DMS114 treated with DMSO at 0.1 percent for 48 hours (cell line): ENCODE data around the gene AMHR2.
"Not testable (repeated sequence)": the region's sequence is repeated elsewhere in the genome, so short reads cannot be mapped to it uniquely, and the experiment has no call there.

Source experiments
- DNase-seq: peaks from one replicate; lab custom pipeline; 2025; ENCODE audit not compliant: unreplicated experiment; lab: John Stamatoyannopoulos, UW

Gene AMHR2

DNA sequence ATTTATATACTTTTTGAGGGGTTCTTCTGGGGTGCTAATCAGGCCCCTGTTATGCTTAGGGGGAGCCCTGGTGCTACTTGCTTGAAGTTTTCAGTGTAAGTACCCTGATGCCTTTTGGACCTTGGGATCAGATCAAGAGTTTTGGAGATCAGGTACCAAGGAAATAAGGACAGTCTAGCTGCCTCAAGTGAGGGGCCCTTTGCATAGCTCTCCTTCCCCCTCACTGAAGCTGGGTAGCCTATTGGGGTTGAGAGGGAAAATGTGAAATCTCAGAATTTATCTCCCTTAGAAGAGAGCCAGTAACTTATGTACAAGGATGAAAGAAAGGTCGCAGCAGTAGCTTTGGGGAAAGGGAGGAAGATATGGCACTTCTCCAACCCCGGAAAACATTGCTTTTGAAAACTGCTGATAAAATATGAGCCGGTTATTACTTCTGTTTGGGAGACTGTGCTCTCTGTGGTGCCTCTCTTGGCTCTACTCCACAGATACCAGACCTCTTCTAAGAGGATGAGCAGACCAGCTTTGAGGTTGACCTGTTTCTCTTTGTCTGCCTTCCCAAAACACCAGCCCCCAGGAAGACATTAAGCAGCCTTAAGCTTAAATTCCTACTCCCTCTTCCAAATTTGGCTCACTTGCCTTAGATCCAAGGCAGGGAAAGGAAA, 8.8 kb upstream of the AMHR2 start:
- DNase-seq: no peak

DNA sequence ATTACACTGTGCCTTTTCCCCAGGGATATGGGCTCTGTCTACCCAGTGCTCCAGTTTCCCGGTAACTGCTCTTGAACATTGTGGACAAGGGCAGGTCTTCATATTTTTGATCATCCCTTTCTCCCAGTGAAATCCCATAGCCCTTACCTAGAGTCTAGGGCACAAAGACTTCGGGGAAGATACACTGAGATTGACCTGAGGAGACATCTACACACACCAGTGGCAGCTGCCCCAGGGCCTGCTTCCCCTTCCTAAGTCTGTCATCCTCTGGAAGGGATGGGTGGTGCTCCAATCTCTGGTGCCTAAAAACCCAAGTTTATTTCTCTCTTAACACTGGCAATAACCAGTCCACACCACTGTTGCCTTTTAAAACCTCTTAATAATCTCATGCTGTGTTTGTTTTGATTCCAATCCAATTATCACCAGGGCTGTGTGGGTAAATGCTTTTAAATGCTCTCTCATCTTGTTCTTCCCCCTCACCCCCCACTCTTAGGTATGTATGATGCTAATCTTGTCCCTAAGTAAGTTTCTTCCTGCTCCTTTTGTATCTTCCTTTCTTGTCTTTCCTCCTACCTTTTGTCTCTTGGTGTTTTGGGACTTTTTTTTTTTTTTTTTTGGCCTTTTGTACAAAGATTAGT, 7.8 kb upstream of the AMHR2 start:
- not testable (repeated sequence) for DNase-seq

DNA sequence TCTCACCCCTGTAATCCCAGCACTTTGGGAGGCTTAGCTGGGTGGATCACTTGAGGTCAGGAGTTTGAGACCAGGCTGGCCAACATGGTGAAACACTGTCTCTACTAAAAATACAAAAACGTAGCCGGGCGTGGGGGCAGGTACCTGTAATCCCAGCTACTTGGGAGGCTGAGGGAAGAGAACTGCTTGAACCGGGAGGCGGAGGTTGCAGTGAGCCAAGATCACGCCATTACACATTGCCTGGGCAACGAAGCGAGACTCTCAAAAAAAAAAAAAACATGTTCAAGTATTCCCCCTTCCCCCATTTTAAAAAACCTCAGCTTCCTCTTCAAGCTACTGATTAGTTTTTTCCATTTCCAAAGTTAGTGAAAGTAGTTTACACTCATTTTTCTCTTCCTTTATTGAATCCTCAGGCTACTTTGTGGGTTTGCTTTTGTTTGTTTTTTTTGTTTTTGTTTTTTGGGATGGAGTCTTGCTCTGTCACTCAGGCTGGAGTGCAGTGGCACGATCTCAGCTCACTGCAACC, 6.3 kb upstream of the AMHR2 start:
- DNase-seq: not testable (repeated sequence)

DNA sequence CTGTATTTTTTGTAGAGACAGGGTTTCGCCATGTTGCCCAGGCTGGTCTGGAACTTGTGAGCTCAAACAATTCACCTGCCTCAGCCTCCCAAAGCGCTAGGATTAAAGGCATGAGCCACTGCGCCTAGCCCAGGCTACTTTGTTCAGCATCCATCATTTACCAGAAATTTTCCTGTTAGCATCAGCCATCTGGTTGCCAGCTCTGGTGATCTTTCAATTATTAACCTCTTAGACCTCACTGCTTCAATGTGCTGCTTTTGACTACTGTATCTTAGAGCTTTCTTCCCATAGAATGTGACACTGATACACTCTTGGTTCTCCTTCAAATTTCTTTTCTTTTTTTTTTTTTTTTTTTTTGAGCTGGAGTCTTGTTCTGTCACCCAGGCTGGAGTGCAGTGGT, 5.4 kb upstream of the AMHR2 start:
- DNase-seq: no peak

DNA sequence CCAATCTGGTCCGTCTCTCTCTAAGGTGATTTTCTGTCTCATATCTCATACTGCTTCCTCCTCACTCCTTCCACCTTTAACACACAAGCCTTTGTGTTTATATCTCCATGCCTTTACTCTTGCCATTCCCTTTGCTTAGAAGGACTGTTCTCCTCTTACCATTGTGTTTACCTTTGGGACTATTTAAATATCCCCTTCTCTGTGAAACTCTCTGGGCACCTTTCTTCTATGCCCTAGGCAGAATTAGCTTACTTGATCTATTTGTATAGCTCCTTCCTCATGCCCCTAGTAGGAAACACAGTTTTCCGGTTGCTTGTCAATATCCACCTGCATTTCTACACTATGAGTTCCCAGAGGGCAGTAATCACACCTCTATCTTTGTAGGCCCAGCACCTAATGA, 3.9 kb upstream of the AMHR2 start:
- no peak for DNase-seq

DNA sequence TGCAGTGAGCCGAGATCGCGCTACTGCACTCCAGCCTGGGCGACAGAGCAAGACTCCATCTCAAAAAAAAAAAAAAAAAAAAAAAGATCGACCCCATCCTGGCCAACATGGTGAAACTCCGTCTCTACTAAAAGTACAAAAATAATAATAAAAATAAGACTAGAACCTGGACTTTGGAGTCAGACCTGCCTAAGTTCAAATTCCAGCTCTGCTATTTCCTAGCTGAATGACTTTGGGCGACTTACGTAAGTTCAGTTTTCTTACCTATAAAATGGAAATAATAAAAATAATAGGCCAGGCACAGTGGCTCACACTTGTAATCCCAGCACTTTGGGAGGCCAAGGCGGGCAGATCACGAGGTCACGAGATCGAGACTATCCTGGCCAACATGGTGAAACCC, 1.4 kb upstream of the AMHR2 start:
- DNase-seq: not testable (repeated sequence)

DNA sequence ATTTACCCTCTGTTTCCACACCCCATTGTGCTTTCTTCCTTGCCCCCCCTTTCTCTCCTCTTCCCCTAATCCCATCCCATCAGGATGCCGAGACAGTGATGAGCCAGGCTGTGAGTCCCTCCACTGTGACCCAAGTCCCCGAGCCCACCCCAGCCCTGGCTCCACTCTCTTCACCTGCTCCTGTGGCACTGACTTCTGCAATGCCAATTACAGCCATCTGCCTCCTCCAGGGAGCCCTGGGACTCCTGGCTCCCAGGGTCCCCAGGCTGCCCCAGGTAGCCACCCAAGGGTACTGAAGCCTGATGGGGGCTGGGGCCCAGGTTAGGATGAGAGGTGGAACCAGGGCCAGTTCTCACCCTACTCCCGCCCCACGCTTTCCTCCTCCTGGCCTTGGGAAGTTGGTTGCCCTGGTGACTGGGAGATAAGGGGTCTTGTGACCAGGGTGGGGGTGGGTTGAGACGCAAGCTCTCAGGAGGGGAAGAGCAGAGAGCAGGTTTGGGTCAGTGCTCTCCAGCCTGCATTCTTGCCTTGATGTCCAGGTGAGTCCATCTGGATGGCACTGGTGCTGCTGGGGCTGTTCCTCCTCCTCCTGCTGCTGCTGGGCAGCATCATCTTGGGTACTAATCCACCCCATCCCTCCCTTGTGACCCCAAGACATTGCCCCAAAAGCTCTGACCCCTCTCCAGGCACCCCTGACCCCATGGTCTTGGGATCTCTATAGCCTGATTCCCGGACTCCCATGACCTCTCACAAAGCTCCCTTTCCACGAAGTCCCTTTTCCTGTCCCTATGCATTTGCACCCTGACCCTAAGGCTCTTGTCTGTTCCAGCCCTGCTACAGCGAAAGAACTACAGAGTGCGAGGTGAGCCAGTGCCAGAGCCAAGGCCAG, 1.2 kb downstream of the AMHR2 start:
- no peak for DNase-seq

DNA sequence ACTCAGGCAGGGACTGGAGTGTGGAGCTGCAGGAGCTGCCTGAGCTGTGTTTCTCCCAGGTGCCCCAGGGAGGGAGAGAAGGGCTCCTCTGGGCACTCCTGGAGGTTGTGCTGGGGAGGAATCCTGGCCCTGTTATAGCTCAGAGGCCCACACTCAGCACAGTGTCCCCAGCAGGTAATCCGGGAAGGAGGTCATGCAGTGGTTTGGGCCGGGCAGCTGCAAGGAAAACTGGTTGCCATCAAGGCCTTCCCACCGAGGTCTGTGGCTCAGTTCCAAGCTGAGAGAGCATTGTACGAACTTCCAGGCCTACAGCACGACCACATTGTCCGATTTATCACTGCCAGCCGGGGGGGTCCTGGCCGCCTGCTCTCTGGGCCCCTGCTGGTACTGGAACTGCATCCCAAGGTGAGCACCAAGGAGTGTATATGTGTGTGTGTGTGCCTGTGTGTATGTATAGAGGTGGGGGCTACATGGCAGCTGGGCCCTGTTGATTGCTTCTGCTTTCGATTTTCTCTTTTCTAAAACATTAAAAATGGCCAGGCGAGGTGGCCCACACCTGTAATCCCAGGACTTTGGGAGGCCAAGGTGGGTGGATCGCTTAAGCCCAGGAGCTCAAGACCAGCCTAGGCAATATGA, 2.0 kb downstream of the AMHR2 start:
- no peak for DNase-seq

DNA sequence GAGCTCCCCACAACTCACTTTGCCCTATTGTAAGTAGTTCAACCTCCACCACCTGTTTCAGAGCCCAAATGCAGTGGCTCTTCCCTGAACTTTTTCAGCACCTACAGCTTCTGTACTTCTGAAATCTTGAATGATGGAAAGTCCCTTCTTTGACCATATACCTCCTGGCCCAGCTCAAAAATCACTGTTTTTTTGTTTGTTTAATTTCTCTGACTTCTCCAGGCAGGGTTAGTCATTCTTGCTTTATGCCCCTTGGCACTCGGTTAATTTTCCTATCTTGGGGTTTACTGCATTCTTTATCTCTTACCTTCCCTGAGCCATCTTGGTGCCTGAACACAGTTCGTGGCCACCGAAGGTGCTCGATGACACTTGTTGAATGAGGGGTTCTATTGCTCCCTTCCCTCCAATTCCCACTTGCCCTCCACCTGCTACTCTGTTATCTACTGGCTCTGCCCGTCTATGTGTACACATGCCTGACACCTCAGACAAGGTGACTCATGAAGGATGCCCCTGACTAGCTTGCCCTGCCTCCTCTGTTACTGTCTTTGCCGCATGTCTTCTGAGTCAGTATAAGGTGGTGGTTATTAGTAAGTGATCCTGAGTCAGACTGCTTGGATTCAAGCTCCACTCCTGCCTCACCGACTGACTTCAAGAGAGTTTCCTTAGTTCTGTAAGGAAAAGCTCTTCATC, 4.4 kb downstream of the AMHR2 start:
- no peak for DNase-seq

DNA sequence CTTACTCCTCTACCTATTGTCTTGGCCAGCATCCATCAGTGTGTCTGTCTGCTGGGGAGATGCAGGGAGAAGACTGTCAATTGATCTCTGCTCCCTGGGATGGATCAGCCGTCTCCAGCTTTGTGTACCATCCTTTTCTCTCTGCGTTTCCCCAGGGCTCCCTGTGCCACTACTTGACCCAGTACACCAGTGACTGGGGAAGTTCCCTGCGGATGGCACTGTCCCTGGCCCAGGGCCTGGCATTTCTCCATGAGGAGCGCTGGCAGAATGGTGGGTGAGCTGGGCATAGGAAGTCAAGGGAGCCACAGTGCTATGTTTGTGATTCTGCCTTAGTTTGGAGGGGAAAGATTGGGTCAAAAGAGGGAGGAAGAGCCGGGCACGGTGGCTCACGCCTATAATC, 5.1 kb downstream of the AMHR2 start:
- DNase-seq: no peak

DNA sequence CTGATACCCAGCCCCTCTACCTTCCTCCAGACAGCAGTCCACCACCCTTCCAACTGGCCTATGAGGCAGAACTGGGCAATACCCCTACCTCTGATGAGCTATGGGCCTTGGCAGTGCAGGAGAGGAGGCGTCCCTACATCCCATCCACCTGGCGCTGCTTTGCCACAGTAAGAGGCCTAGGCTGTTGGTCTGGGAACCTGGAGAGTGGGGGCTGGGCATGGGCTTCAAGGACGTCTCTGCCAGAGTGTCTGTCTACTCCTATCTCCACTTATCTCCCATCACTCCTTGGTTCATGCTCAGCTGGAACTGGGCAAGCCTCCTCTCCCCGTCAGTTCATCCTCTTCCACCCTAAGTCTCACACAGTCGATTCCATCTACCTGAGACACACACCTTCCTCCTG, 6.5 kb downstream of the AMHR2 start:
- no peak for DNase-seq

DNA sequence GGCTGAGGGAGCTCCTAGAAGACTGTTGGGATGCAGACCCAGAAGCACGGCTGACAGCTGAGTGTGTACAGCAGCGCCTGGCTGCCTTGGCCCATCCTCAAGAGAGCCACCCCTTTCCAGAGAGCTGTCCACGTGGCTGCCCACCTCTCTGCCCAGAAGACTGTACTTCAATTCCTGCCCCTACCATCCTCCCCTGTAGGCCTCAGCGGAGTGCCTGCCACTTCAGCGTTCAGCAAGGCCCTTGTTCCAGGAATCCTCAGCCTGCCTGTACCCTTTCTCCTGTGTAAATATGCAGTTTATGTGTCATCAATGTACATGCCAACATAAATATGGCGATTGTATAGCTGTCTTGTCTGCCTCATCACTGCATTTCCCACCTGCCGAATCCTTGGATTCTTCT, 7.5 kb downstream of the AMHR2 start:
- no peak for DNase-seq

DNA sequence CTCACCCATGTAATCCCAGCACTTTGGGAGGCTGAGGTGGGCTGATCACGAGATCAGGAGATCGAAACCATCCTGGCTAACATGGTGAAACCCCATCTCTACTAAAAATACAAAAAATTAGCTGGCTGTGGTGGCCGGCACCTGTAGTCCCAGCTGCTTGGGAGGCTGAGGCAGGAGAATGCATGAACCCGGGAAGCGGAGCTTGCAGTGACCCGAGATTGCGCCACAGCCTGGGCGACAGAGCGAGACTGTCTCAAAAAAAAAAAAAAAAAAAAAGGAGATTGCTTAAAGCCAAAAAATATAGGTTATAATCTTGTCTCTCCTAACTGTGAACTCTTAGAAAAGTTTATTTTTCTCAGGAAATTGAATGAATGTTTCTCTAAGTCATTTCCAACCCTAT, 11.7 kb downstream of the AMHR2 start:
- DNase-seq: not testable (repeated sequence)

DNA sequence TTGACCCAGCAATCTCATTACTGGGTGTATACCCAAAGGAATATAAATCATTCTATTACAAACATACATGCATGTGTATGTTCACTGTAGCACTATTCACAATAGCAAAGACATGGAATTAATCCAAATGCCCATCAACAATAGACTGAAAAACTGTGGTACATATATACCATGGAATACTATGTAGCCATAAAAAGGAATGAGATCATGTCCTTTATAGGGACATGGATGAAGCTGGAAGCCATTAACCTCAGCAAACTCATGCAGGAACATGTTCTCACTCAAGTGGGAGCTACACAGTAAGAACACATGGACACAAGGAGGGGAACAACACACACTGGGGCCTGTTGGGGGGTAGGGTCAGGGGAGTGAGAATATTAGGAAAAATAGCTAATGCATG, 15.9 kb downstream of the AMHR2 start:
- DNase-seq: not testable (repeated sequence)

DNA sequence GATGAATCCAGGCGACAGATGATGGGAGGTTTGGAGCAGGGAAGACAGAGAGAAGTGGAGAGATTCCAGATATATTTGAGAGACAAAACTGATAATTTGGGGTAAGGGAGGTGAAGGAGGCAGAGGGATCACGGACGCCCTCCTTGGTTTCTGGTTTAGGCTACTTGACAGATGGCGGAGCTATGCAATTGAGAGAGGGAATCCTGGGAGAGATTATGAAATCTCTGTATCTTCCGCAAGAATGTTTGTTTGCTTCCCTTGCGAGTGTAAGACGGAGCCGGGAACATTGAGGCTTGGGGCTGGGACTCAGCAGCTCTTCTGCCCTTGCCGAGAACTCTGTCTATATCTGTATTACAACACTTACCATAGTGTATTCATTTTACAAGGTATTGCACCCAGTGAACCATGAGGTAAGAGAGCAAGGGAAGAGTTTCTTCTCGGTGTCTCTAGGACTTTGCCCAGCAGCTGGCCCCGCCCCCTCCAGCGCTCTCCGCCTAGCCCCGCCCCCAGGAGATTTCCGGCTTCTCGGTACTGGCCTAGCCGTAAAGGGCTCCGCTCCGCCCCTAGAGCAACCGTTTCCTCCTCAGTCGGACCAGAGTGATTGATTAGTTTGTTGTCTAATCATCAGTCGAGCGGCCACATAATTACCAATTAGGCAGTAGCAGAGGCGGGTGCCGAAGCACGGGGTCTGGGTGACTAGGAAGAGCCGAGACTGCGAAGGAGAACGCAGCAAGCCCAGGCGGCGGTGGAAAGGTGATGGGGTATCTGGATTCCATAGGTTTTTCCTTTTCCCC, 17.6 kb downstream of the AMHR2 start, which contains the start of gene PRR13:
PRR13 (plus strand) TSS at position 695 of the 794 bp plus-strand sequence. CDS start 981 bp downstream, outside the sequence.
- peak; percentile 99 for DNase-seq

DNA sequence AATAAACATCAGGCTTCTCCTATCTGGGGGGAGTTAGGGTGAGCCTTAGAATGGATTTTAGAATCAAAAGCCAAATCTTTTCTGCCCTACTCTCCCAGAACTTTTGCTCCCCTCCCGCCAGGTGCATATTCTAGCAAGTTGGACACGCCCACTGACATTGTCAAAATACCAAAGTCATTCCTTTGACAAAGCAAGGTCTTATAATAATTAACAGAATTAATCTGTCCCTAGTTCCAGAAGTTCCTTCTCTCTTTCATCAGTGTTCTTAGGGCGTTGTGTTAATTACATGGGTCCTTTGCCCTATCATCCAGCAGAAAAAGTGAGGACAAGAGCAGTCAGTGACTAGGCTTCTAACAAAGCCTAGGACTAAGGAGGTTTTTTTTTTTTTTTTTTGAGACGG, 20.3 kb downstream of the AMHR2 start:
- DNase-seq: no peak

DNA sequence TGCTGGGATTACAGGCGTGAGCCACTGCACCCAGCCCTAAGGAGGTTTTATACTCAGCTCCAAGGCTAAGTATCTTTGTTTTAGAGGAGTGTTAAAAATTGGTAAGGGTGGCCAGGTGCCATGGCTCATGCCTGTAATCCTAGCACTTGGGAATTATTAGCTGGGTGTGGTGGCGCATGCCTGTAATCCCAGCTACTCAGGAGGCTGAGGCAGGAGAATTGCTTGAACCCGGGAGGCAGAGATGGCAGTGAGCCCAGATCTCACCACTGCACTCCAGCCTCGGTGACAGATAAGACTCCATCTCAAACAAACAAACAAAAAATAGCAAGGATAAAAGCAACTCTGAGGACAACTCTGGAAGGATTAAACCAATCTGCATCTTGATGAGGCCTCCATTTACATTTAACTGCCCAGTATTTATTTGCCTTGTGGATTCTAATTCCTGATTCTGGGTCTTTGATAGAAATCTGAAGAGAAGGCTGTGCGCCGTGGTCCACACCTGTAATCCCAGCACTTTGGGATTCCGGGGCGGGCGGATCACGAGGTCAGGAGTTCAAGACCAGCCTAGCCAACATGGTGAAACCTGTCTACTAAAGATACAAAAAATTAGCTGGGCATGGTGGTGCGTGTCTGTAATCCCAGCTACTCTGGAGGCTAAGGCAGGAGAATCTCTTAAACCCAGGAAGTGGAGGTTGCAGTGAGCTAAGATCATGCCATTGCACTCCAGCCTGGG, 21.1 kb downstream of the AMHR2 start:
- DNase-seq: not testable (repeated sequence)

DNA sequence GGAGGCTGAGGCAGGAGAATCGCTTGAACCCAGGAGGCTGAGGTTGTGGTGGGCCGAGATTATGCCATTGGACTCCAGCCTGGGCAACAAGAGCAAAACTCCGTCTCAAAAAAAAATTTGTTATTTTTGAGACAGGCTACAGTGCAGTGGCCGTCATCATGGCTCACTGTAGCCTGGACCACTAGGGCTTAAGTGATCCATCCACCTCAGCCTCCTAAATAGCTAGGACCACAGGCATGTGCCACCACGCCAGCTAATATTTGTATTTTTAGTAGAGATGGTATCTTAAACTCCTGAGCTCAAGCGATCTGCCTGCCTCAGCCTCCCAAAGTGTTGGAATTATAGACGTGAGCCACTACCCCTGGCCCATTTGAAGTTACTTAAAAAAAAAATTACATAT, 27.3 kb downstream of the AMHR2 start:
- DNase-seq: no peak

DNA sequence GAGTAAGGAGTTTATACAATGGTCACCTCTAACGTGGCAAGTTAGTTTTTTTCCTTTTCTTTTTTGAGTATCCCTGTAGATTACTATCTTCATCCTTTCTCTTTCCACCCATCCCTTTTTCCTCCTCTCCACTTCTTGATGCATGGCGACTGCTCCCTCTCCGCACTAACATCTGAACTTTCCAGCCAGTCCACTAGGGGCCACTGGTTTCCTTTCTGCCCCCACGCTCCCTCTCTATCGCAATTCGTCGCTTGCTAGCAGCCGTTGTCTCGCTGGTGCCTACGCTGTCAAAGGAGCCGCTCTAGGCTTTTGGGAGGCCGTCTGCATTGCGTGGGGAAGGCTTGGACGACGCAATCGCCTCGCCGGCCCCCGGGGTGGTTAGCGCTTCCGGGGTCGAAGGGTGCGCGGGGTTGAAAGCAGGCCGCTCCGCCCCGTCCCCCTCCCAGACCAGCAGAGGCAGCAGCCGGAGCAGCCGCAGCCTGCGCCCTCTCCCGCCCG, 28.1 kb downstream of the AMHR2 start, which contains the start of gene PCBP2:
PCBP2 (plus strand) TSS at position 442 of the 498 bp plus-strand sequence. CDS start 2,699 bp downstream, outside the sequence.
- peak; percentile 99 for DNase-seq
